Bronchial epithelial cell (primary cell): ENCODE data around the gene GLMP. TPM values are rescaled to one million over a fixed set of nuclear protein-coding genes. Genes with fewer than 3 reads are reported as not detected.
"Not testable (repeated sequence)": the region's sequence is repeated elsewhere in the genome, so short reads cannot be mapped to it uniquely, and the experiment has no call there.

Source experiments
- DNase-seq: peaks from one replicate; pipeline ENCODE4 v3.0.0-alpha.2; 2010; ENCODE audit warnings: low read depth
- FAIRE-seq: peaks from 2 replicates; lab custom pipeline; 2011; peaks lifted over from hg19 to GRCh38; lab: Jason Lieb, UNC
- H3K27me3 ChIP-seq: 2 replicates; pipeline ENCODE4 v1.5.1; 2011; ENCODE audit warnings: low read length; ENCODE audit not compliant: control insufficient read depth, insufficient read depth
- H3K36me3 ChIP-seq: 2 replicates; pipeline ENCODE4 v1.5.1; 2011; ENCODE audit warnings: low read length; ENCODE audit not compliant: control insufficient read depth, insufficient read depth
- H3K4me3 ChIP-seq: 2 replicates; pipeline ENCODE4 v1.5.1; 2011; ENCODE audit warnings: mild to moderate bottlenecking, low read depth, low read length, control low read depth
- total RNA-seq: library from RNA; depleted of rRNA; stranded (reverse); fragments of >200 nt; gene quantifications from 2 replicates; pipeline ENCODE4 v1.2.1, GENCODE V29; 2014
- TF ChIP-seq, protein P1 (sequence below): IDR thresholded peaks from 2 replicates; pipeline ENCODE4 v1.5.1; 2011; ENCODE audit warnings: mild to moderate bottlenecking, moderate library complexity, low read length, control low read depth, inconsistent platforms; ENCODE audit not compliant: insufficient read depth, severe bottlenecking

The GLMP gene
- total RNA-seq, 1 donor from 2014 or later: 34.2 TPM

DNA sequence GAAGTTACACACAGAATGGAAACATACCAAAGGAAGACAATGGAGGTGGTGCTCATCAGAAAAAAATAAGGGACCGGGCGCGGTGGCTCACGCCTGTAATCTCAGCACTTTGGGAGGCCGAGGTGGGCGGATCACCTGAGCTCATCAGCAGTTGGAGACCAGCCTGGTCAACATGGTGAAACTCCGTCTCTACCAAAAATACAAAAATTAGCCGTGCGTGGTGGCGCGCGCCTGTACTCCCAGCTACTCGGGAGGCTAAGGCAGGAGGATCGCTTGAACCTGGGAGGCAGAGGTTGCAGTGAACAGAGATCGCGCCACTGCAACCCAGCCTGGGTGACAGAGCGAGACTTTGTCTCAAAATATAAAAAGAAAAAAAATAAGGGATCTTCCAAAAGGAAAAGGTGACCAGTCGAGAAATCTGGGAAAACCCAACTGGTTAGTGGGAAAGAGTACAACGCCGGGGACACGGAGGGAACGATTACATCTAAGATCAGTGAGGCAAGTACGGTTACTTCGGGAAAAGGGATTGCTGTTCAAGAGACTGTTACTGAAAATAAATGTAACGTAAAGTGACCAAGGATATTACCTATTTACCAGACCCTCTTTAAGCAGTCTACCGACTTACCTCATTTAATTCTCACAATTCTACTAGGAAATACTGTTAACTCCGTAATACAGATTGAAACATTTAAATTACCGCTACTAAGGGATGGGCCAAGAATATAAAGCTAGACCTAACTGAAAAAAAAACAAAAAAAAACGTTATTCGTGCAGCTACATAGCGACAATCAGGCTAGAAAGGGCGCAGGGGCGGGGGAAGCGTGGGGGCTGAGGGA, 41.8 kb upstream of the GLMP start:
- peak; percentile 10 for DNase-seq
- Histone ChIP-seq H3K27me3 (no peaks in the 10 kb centered on the region), H3K4me3 (peak overlapping the region; percentile 87), H3K36me3 (peaks cover 11% of the 10 kb centered on the region)
- FAIRE-seq: no peak
- TF ChIP-seq, protein P1, sequence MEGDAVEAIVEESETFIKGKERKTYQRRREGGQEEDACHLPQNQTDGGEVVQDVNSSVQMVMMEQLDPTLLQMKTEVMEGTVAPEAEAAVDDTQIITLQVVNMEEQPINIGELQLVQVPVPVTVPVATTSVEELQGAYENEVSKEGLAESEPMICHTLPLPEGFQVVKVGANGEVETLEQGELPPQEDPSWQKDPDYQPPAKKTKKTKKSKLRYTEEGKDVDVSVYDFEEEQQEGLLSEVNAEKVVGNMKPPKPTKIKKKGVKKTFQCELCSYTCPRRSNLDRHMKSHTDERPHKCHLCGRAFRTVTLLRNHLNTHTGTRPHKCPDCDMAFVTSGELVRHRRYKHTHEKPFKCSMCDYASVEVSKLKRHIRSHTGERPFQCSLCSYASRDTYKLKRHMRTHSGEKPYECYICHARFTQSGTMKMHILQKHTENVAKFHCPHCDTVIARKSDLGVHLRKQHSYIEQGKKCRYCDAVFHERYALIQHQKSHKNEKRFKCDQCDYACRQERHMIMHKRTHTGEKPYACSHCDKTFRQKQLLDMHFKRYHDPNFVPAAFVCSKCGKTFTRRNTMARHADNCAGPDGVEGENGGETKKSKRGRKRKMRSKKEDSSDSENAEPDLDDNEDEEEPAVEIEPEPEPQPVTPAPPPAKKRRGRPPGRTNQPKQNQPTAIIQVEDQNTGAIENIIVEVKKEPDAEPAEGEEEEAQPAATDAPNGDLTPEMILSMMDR: no peak

DNA sequence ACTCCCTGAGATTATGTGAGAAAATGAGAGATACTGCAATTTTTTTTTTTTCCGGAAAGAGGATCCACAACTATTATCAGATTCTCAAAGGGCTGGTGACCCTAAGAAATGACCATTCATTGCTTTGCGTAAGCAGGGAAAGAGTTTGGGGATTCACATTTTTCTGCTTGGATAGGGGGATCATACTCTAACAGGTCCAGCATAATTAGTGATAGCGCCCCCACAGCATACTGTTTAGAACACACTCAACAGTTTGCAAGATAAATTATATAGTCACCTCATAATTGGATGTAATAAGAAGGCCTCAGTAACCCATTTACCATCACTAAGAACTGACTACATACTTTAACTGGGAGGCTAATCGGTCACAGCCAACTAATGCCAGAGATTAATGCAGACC, 40.8 kb upstream of the GLMP start:
- FAIRE-seq (no peak), DNase-seq (peak; percentile 15)
- H3K27me3 ChIP-seq: no peaks in the 10 kb centered on the region
- H3K4me3 ChIP-seq: no peak overlapping the region
- peaks cover 11% of the 10 kb centered on the region for H3K36me3 ChIP-seq
- TF ChIP-seq, protein P1: peak; percentile 17

DNA sequence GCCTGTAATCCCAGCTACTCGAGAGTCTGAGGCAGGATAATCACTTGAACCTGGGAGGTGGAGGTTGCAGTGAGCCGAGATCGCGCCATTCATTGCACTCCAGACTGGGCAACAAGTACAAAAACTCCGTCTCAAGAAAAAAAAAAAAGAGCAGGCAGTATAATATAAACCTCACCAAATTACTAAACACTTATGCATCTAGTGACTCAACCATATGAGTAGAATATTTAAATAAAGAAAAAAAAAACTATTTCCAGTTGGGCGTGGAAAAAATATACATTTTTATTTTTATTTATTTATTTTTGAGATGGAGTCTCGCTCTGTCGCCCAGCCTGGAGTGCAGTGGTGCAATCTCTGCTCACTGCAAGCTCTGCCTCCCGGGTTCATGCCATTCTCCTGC, 27.7 kb upstream of the GLMP start:
- not testable (repeated sequence) for H3K4me3 ChIP-seq, FAIRE-seq, H3K27me3 ChIP-seq
- H3K36me3 ChIP-seq: peaks cover 24% of the 10 kb centered on the region
- peak; percentile 56 for DNase-seq

DNA sequence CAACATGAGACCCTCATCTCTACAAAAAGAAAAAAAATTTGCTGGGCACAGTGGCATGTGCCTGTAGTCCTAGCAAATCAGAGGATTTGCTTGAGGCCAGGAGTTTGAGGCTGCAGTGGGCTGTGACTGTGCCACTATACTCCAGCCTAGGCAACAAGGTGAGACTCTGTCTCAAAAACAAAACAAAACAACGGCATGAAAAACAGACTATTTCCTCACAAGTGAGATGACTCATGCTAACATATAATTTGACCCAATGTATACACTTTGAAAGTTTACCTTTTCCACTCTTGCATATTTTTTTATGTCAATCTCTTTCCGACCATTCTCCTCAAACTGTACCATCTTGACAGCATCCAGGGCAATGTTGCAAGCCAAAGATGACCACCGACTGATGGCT, 25.1 kb upstream of the GLMP start:
- FAIRE-seq (no peak), DNase-seq (peak; percentile 26)
- Histone ChIP-seq H3K36me3 (peaks cover 35% of the 10 kb centered on the region), H3K4me3 (no peak overlapping the region), H3K27me3 (no peaks in the 10 kb centered on the region)
- TF ChIP-seq, protein P1: no peak

DNA sequence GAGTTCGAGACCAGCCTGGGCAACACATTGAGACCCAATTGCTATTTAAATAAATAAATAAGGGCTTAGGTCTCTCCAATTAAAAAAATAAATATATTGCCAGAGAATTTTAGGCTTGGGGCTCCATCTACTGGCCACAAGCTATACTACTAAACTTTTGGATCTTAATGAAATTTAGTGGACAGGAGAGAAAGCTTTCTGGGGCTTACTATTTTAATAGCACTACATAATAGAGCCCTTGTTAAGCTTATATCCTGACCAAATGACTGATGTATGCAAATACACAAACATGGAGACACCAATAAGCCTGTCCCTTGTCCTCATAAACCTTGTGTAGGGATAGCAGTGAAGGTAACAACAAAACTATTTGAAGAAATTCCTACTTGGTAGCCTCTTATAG, 24.2 kb upstream of the GLMP start:
- Histone ChIP-seq H3K27me3 (no peaks in the 10 kb centered on the region), H3K4me3 (no peak overlapping the region), H3K36me3 (peaks cover 35% of the 10 kb centered on the region)
- peak; percentile 21 for DNase-seq
- no peak for FAIRE-seq
- TF ChIP-seq, protein P1: peak; percentile 27

DNA sequence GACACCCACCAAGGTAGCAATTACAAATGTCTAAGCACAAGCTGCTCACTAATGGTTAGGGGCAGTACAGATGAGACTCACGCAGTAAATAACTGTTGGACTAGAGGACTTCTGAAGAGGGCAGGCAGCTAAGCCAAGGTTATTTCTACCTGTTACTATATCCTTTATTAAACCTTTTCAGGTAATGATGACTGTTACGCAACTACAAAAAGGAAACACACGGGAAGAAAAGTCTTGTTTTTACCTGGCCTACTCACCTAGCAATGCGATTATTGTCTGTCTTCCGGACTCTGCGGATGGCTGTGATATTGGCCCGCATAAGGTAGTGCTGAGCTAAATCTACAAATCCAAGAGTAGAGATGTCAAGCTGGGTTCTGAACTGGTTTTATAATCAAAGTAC, 21.4 kb upstream of the GLMP start:
- no peak for FAIRE-seq
- Histone ChIP-seq H3K36me3 (peaks cover 34% of the 10 kb centered on the region), H3K4me3 (no peak overlapping the region), H3K27me3 (no peaks in the 10 kb centered on the region)
- DNase-seq: no peak
- TF ChIP-seq, protein P1: no peak
